WERI-Rb-1 (cell line): Measurements from ENCODE around the gene SLAIN1.
A peak's percentile ranks its signal among the peaks of the same experiment; 100 is the strongest.

Experiments
- DNase-seq: peaks from one replicate; pipeline ENCODE4 v3.0.0-alpha.2; 2020
- H3K27ac ChIP-seq: fragments of 250-450 bp; sonication (Bioruptor Pico); 2 replicates; pipeline ENCODE4 v1.5.1; 2020; ENCODE audit warnings: mild to moderate bottlenecking, moderate library complexity
- H3K27me3 ChIP-seq: fragments of 250-450 bp; sonication (Bioruptor Pico); 2 replicates; pipeline ENCODE4 v1.5.1; 2021; ENCODE audit warnings: mild to moderate bottlenecking, low read depth, moderate library complexity; ENCODE audit not compliant: insufficient read depth, severe bottlenecking
- H3K36me3 ChIP-seq: fragments of 250-450 bp; sonication (Bioruptor Pico); 2 replicates; pipeline ENCODE4 v1.5.1; 2020; ENCODE audit warnings: mild to moderate bottlenecking, moderate library complexity
- H3K4me3 ChIP-seq: 2 replicates; pipeline ENCODE4 v1.5.1; 2011; ENCODE audit warnings: low read depth, mild to moderate bottlenecking, control low read depth, low read length
- H3K9me3 ChIP-seq: fragments of 250-450 bp; sonication (Bioruptor Pico); 2 replicates; pipeline ENCODE4 v1.5.1; 2021; ENCODE audit warnings: mild to moderate bottlenecking, moderate library complexity; ENCODE audit not compliant: severe bottlenecking
- TF ChIP-seq, protein P1 (sequence below): IDR thresholded peaks from 2 replicates; pipeline ENCODE4 v1.5.1; 2011; ENCODE audit warnings: low read depth, mild to moderate bottlenecking, control low read depth, inconsistent platforms, low read length

Gene SLAIN1

DNA sequence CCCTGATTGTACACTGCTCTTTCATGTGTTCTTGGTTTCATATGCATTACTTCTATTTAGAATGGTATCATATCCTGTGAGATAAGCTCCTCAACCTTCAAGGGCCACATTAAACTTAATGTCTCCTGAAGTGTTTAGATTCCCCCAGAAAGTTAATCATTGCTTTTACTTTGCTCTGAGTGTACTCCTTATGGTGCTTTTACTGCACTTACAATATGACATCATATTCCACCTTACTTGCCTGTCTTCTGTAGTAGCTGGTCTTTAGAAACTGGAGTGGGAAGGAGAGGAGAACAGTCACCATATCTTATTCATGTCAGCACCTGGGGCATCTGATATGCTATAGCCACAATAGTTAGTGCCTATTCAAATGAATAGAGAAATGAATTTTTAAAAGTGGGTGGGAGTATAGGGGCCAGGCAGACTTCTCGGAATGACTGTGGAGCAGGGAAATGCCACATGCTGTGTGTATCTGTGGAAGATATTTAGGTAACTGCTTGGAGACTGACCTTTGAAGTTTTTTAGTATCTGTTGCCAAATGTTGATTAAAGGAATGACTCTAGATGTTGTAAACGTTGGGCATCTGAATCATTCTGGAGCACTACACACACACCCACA, 40.2 kb downstream of the SLAIN1 start:
- TF ChIP-seq, protein P1, sequence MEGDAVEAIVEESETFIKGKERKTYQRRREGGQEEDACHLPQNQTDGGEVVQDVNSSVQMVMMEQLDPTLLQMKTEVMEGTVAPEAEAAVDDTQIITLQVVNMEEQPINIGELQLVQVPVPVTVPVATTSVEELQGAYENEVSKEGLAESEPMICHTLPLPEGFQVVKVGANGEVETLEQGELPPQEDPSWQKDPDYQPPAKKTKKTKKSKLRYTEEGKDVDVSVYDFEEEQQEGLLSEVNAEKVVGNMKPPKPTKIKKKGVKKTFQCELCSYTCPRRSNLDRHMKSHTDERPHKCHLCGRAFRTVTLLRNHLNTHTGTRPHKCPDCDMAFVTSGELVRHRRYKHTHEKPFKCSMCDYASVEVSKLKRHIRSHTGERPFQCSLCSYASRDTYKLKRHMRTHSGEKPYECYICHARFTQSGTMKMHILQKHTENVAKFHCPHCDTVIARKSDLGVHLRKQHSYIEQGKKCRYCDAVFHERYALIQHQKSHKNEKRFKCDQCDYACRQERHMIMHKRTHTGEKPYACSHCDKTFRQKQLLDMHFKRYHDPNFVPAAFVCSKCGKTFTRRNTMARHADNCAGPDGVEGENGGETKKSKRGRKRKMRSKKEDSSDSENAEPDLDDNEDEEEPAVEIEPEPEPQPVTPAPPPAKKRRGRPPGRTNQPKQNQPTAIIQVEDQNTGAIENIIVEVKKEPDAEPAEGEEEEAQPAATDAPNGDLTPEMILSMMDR: no peak
- H3K4me3 ChIP-seq: no peak overlapping the region
- H3K27me3 ChIP-seq: no peaks in the 10 kb centered on the region
- peaks cover 9% of the 10 kb centered on the region; the same call in 1 of the 2 replicates for H3K36me3 ChIP-seq
- no peak for DNase-seq
- H3K9me3 ChIP-seq: no peaks in the 10 kb centered on the region
- H3K27ac ChIP-seq: no peak overlapping the region

DNA sequence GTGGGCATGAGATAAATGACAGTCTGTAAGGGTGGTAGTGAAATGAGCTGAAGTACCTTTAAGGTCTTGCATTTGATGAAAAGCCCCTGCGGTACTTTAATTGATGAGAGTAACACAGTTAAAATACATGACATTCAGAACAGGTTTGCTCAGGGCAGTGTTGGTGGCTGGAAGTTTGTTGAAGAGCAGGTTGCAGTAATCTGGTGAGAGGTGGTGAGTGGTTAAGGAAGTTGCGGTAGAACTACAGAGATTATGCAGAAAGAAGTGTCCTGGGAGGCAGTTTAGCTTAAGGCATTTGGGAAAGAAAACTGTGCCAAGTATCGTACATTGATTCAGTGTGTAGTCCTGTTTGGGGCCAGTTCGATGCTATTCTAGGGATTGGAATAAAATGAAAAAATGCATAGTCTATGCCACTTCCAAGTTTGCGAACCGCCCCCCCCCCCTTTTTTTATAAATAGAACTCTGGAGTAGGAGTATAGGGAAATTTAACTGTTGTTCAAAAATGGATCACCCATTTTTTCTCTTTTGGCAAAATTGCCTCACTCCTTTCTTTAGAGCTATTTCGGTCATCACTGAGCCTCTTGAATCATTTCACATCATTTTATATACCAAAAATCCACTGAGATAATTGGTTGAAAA, 42.7 kb downstream of the SLAIN1 start:
- H3K4me3 ChIP-seq: no peak overlapping the region
- DNase-seq: no peak
- no peaks in the 10 kb centered on the region for H3K9me3 ChIP-seq
- H3K36me3 ChIP-seq: peaks cover 16% of the 10 kb centered on the region
- TF ChIP-seq, protein P1: no peak
- H3K27me3 ChIP-seq: no peaks in the 10 kb centered on the region
- no peak overlapping the region for H3K27ac ChIP-seq

DNA sequence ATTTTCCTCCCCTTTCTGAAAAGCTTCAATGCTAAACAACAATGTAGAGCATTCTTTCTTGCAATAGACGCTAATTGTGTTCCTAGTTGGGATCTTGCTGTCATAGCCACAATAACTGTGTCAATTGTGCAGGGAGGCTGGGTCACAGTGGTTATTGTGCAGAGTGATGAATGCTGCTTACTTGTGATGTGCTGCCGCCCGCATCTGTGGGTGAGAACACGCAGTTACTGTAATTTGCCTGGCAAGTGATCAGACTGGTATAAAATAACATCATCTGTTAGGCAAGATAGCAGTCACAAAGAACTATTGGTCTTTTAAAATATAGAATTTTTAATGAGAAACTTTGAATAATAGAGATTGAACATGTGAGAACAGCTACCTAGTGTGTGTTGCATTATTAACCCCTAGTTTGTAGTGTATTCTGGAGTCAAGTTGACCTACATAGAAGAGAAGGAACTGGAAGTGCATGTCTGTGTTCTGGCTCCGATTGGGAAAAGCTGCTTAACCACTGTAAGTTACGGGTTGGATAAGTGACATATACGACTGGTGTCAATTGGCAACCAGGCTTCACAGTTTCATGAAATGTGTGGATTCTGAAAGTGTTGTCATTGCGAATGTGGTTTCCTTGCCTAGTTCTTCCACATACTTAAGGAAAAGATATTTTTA, 43.6 kb downstream of the SLAIN1 start:
- Histone ChIP-seq H3K36me3 (peaks cover 13% of the 10 kb centered on the region), H3K27ac (0 out of 2 replicates have a peak overlapping the region, but pooled peaks have one; percentile 20), H3K9me3 (no peaks in the 10 kb centered on the region), H3K27me3 (no peaks in the 10 kb centered on the region), H3K4me3 (no peak overlapping the region)
- TF ChIP-seq, protein P1: no peak
- DNase-seq: no peak

DNA sequence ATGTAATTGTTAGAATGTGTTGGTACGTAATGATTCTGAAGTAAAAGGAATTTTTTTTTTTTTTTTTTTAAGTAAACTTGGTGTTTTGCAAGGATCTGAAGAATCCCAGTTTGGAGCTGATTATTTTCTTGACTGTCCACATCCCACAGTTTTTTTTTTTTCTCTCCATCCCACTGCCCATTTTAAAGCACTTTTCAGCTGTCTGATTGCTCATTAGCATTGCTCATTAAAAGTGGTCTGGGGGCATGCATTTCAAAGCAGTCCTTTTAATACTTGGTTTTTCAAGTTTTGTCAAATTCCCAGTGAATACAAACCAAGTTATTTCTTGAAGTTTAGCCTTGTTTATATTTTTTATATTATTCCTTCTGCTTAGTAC, 44.1 kb downstream of the SLAIN1 start:
- H3K4me3 ChIP-seq: no peak overlapping the region
- no peaks in the 10 kb centered on the region for H3K27me3 ChIP-seq
- no peak overlapping the region for H3K27ac ChIP-seq
- H3K9me3 ChIP-seq: no peaks in the 10 kb centered on the region
- H3K36me3 ChIP-seq: peaks cover 18% of the 10 kb centered on the region
- no peak for DNase-seq
- TF ChIP-seq, protein P1: no peak

DNA sequence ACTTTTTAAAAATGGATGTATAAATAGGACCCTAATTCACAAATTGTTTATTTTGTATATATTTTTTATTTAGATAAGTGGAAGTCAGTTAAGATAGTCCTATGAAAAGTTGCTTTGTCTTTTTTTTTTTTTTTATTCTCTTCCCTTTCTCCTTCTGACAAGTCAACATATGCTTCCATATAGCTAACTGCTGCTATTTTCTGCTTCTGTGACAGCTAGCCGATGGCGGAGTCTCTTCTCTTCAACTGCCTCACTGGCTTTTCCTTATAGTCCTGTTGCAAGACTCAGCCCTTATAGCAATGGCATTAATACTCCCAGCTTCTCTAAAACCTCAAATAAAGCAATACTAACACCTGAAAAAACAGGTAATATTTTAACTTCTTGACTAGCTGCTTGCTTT, 45.3 kb downstream of the SLAIN1 start:
- Histone ChIP-seq H3K27me3 (no peaks in the 10 kb centered on the region), H3K4me3 (no peak overlapping the region), H3K36me3 (peaks cover 29% of the 10 kb centered on the region), H3K27ac (no peak overlapping the region), H3K9me3 (no peaks in the 10 kb centered on the region)
- TF ChIP-seq, protein P1: no peak
- DNase-seq: no peak
